HG03280 (cell line): ENCODE measurements around the gene EIF4G1.

Source experiments
- ATAC-seq: cut with Tn5 transposase; IDR thresholded peaks from one replicate; pipeline ENCODE4 v1.9.1; 2021; ENCODE audit warnings: mild to moderate bottlenecking, moderate library complexity; ENCODE audit not compliant: unreplicated experiment

The EIF4G1 gene

GRCh38 chr3:184300378-184300720 lies 14.1 kb upstream of the EIF4G1 start:
- no peak for ATAC-seq

DNA sequence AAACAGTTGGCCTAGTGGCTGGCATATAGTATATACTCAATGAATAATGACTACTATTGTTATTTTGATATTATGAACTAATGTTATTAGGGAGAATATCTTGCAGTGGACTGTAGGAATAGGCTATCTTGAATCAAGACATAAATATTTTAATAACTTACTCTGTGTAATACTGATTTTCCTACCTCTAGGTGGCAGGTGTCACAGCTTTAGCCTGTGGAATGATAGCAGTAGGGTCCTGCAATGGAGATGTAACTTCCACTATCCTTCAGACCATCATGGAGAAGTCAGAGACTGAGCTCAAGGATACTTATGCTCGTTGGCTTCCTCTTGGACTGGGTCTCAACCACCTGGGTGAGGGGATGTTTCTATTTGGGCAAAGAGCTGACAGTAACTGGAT lies 8.8 kb upstream of the EIF4G1 start:
- no peak for ATAC-seq

- ATAC-seq = no peak
Measured at GRCh38 chr3:184306341-184306972, 7.9 kb upstream of the EIF4G1 start.

GRCh38 chr3:184307915-184308314 lies 6.5 kb upstream of the EIF4G1 start:
- no peak for ATAC-seq

DNA sequence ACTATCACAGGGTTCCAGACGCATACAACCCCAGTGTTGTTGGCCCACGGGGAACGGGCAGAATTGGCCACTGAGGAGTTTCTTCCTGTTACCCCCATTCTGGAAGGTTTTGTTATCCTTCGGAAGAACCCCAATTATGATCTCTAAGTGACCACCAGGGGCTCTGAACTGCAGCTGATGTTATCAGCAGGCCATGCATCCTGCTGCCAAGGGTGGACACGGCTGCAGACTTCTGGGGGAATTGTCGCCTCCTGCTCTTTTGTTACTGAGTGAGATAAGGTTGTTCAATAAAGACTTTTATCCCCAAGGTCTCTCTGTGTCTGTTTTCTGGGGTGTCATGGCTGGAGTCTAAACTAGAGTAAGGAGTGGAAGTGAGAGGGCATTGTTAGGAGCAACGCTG lies 5.7 kb upstream of the EIF4G1 start:
- no peak for ATAC-seq

GRCh38 chr3:184311633-184312032 lies 2.8 kb upstream of the EIF4G1 start:
- no peak for ATAC-seq

DNA sequence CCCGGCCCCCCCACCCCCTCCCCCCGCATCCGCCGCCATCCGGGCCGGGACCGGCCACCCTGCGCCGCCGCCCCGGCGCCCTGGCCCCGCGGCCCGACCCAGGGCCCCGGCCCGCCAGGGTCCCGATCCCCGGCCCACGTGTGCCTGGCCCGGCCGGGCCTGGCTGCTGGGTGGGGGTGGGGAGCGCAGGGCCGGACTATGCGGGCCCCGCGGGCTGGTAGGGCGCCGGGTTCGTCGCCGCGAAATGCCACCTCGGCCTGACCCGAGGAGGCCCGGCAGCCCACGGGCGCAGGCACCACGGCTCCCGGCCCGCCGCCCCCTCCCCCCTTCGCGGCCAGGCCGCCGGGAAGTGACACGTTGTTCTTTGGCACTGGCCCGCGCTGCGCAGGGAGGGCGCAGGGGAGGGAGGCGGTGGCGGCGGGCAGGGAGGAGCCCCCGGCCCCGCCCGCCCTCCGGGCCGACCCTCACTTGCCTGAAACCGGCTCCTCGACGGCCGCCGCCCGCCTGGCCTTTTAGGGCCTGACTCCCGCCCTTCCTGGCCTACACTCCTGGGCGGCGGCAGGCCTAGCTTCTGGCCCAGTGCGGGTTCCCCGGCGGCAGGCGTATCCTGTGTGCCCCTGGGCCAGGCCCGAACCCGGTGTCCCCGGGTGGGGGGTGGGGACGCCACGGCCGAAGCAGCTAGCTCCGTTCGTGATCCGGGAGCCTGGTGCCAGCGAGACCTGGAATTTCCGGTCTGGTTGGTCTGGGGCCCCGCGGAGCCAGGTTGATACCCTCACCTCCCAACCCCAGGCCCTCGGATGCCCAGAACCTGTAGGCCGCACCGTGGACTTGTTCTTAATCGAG lies 515 bp downstream of the EIF4G1 start:
- ATAC-seq = peak; percentile 47

- no peak for ATAC-seq
Measured at GRCh38 chr3:184315543-184315867, 1.1 kb downstream of the EIF4G1 start.

DNA sequence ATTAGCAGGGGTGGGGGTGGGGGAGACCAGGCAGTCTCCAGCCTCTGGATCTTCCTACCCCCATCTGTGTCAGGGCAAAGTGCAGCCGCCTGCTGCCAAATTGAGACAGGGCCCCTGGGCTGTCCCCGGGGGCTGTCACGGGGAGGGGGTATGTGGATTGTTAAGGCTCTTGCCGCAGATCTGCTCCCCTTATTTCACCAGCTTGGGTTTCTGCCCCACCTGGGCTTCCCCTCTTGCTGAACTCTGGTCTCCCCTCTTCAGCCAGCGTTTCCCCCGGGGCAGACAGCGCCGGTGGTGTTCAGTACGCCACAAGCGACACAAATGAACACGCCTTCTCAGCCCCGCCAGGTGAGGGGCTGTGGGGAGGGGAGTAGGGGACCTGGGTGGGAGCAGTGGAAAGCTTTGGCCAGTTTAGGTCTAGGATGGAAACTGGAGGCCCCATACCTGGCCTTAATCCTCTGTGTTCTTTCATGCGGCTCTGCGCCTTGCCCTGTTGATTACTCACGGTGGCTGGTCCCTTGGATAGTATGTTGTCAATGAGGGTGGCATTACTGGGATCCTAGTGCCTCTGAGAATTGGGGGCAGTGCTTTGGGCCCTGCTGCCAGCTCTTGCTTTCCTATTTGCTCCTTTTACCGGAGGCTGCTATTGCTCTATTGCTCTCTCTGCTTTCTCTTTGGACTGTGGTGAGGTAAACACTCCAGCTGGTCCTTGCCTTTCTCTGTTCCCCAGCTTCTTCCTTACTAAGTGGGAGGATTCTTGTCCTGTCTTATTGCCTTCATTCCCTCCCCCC lies 1.7 kb downstream of the EIF4G1 start:
- ATAC-seq = no peak

- no peak for ATAC-seq
Measured at GRCh38 chr3:184316792-184317191, 2.4 kb downstream of the EIF4G1 start.

- ATAC-seq = no peak
Measured at GRCh38 chr3:184317201-184317600, 2.8 kb downstream of the EIF4G1 start.

- ATAC-seq = no peak
Measured at GRCh38 chr3:184320104-184320445, 5.7 kb downstream of the EIF4G1 start.

GRCh38 chr3:184321666-184322065 lies 7.3 kb downstream of the EIF4G1 start:
- ATAC-seq = no peak

DNA sequence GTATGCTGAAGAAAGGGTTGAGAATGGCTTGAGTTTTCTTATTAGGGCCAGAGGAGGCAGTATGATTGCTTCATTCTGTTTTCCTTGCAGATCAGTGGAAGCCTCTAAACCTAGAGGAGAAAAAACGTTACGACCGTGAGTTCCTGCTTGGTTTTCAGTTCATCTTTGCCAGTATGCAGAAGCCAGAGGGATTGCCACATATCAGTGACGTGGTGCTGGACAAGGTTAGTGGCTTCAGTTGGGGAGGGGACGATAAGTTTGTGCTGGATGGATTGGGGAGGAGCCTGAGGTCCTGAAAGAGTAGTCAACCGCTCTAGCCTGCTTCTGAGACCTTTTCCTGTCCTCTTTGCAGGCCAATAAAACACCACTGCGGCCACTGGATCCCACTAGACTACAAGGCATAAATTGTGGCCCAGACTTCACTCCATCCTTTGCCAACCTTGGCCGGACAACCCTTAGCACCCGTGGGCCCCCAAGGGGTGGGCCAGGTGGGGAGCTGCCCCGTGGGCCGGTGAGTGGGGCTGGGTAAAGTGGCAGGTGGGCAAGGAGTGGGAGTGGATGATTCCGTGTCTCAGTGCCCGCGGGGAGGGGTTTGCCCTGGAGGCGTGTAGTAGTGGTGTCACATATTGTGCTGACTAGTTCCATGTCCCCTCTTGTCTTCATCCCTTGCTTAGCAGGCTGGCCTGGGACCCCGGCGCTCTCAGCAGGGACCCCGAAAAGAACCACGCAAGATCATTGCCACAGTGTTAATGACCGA lies 8.5 kb downstream of the EIF4G1 start:
- no peak for ATAC-seq

- no peak for ATAC-seq
Measured at GRCh38 chr3:184323696-184324095, 9.3 kb downstream of the EIF4G1 start.

GRCh38 chr3:184325269-184325668 lies 10.9 kb downstream of the EIF4G1 start:
- no peak for ATAC-seq

GRCh38 chr3:184325715-184326369 lies 11.4 kb downstream of the EIF4G1 start:
- no peak for ATAC-seq

DNA sequence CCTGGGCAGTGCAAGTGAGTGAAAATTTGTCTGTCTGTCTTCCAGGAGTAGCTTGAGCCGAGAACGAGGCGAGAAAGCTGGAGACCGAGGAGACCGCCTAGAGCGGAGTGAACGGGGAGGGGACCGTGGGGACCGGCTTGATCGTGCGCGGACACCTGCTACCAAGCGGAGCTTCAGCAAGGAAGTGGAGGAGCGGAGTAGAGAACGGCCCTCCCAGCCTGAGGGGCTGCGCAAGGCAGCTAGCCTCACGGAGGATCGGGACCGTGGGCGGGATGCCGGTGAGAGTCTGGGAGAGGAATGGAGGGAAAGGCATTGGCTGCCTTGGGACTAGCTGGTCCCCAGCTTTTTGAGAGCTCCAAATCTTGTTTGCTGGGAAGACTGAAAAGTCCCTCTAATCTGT lies 12.8 kb downstream of the EIF4G1 start:
- ATAC-seq = no peak

GRCh38 chr3:184328516-184328915 lies 14.1 kb downstream of the EIF4G1 start:
- no peak for ATAC-seq

- no peak for ATAC-seq
Measured at GRCh38 chr3:184332370-184333090, 18.1 kb downstream of the EIF4G1 start.
